Measurements from ENCODE around the gene LSM5. TPM values are rescaled to one million over a fixed set of nuclear protein-coding genes. Genes with fewer than 3 reads are reported as not detected.
"Not testable (repeated sequence)": the region's sequence is repeated elsewhere in the genome, so short reads cannot be mapped to it uniquely, and the experiment has no call there.

The LSM5 gene
- total and polyA plus RNA-seq, 4 donors, result 21.1 to 111 (median 39.5) TPM

- not testable (repeated sequence) for H3K27ac ChIP-seq (ENCODE audit: low read depth in 1 of 2, low read length in 2 of 2); H3K4me3 ChIP-seq (ENCODE audit: low read length in 2 of 2); DNase-seq; H3K9me3 ChIP-seq (ENCODE audit: control insufficient read depth, low read length); H3K27me3 ChIP-seq (ENCODE audit: control insufficient read depth in 1 of 2, insufficient read depth in 2 of 2, low read length in 1 of 2); H3K36me3 ChIP-seq (ENCODE audit: control insufficient read depth in 1 of 2, insufficient read depth in 2 of 2, low read length in 1 of 2); ATAC-seq (ENCODE audit: low FRiP score); H3K4me1 ChIP-seq (ENCODE audit: control insufficient read depth in 1 of 2, insufficient read depth in 2 of 2, low read length in 2 of 2)
- WGBS, 2 donors, result 85 to 87% methylated on average over 2 of the region's 2 CpGs
- intact Hi-C loops (cut with DNase I), result loop anchor here (5.0 to 10.0 kb wide), 6 partner anchors 38 to 1585 kb away; partner anchors contain the start of genes AQP1 (in 1 of the 2), BBS9 (in 1 of the 2), FKBP9 (in 1 of the 2) and NT5C3A (in 1 of the 2)
These were observed 9.6 kb upstream of the LSM5 start for GRCh38 chr7:32499755-32500154.

- H3K27ac ChIP-seq (ENCODE audit: low read depth in 1 of 2, low read length in 2 of 2), result peak overlapping the region in 1 of 2 donors; percentile 77
- H3K4me1 ChIP-seq (ENCODE audit: control insufficient read depth in 1 of 2, insufficient read depth in 2 of 2, low read length in 2 of 2), result peaks cover 3% of the 10 kb centered on the region in 2 donors
- ATAC-seq (ENCODE audit: low FRiP score) (no peak), DNase-seq (no peak)
- intact Hi-C loops (cut with DNase I), result loop anchor here (5.0 to 10.0 kb wide), 6 partner anchors 41 to 1581 kb away; partner anchors contain the start of genes AQP1 (in 1 of the 2), BBS9 (in 1 of the 2), FKBP9 (in 1 of the 2) and NT5C3A (in 1 of the 2)
- 5 to 7% methylated on average over 10 of the region's 10 CpGs for WGBS, 2 donors
- no peaks in the 10 kb centered on the region for H3K9me3 ChIP-seq (ENCODE audit: control insufficient read depth, low read length)
- no peaks in the 10 kb centered on the region for H3K36me3 ChIP-seq (ENCODE audit: control insufficient read depth in 1 of 2, insufficient read depth in 2 of 2, low read length in 1 of 2)
- no peaks in the 10 kb centered on the region for H3K27me3 ChIP-seq (ENCODE audit: control insufficient read depth in 1 of 2, insufficient read depth in 2 of 2, low read length in 1 of 2)
- peak overlapping the region; percentile 62 to 79 for H3K4me3 ChIP-seq (ENCODE audit: low read length in 2 of 2)
These were observed 6.1 kb upstream of the LSM5 start for GRCh38 chr7:32496052-32496813.

- H3K9me3 ChIP-seq (ENCODE audit: control insufficient read depth, low read length), result no peaks in the 10 kb centered on the region
- H3K27ac ChIP-seq (ENCODE audit: low read depth in 1 of 2, low read length in 2 of 2), result peak within 1 kb of the TSS; percentile 77 to 89
- intact Hi-C loops (cut with DNase I), result loop anchor here (5.0 to 10.0 kb wide), 6 partner anchors 42 to 1581 kb away; partner anchors contain the start of genes AQP1 (in 1 of the 2), BBS9 (in 1 of the 2), FKBP9 (in 1 of the 2) and NT5C3A (in 1 of the 2)
- DNase-seq (peak; percentile 99 to 100), ATAC-seq (ENCODE audit: low FRiP score) (peak; percentile 100)
- no peaks in the 10 kb centered on the region for H3K27me3 ChIP-seq (ENCODE audit: control insufficient read depth in 1 of 2, insufficient read depth in 2 of 2, low read length in 1 of 2)
- H3K4me3 ChIP-seq (ENCODE audit: low read length in 2 of 2), result peak within 1 kb of the TSS; percentile 79 to 93
- 0% methylated on average over 40 to 67 of the region's 67 CpGs for WGBS, 2 donors
- H3K4me1 ChIP-seq (ENCODE audit: control insufficient read depth in 1 of 2, insufficient read depth in 2 of 2, low read length in 2 of 2), result no peaks in the 10 kb centered on the region
- H3K36me3 ChIP-seq (ENCODE audit: control insufficient read depth in 1 of 2, insufficient read depth in 2 of 2, low read length in 1 of 2), result no peaks in the 10 kb centered on the region
These were observed 5.3 kb upstream of the LSM5 start, which contains the start of gene AVL9 for GRCh38 chr7:32495298-32496051. Gene AVL9, plus strand, starts transcription at chr7:32495489. Its CDS starts 221 bp downstream, at chr7:32495710.

GRCh38 chr7:32494946-32495297 is 4.7 kb upstream of the LSM5 start:
- ATAC-seq (ENCODE audit: low FRiP score) (no peak), DNase-seq (no peak)
- H3K27ac ChIP-seq (ENCODE audit: low read depth in 1 of 2, low read length in 2 of 2), result peak overlapping the region in 1 of 2 donors; percentile 45
- H3K4me1 ChIP-seq (ENCODE audit: control insufficient read depth in 1 of 2, insufficient read depth in 2 of 2, low read length in 2 of 2), result no peaks in the 10 kb centered on the region
- intact Hi-C loops (cut with DNase I), result loop anchor here (5.0 to 10.0 kb wide), 6 partner anchors 42 to 1580 kb away; partner anchors contain the start of genes AQP1 (in 1 of the 2), BBS9 (in 1 of the 2), FKBP9 (in 1 of the 2) and NT5C3A (in 1 of the 2)
- no peaks in the 10 kb centered on the region for H3K27me3 ChIP-seq (ENCODE audit: control insufficient read depth in 1 of 2, insufficient read depth in 2 of 2, low read length in 1 of 2)
- H3K4me3 ChIP-seq (ENCODE audit: low read length in 2 of 2), result peak overlapping the region; percentile 48 to 93
- H3K36me3 ChIP-seq (ENCODE audit: control insufficient read depth in 1 of 2, insufficient read depth in 2 of 2, low read length in 1 of 2), result no peaks in the 10 kb centered on the region
- no peaks in the 10 kb centered on the region for H3K9me3 ChIP-seq (ENCODE audit: control insufficient read depth, low read length)
- WGBS, 2 donors, result 0 to 1% methylated on average over 10 to 14 of the region's 14 CpGs

- 0 to 1% methylated on average over 9 of the region's 9 CpGs for WGBS, 2 donors
These were observed 423 bp downstream of the LSM5 start for GRCh38 chr7:32489788-32490126.

GRCh38 chr7:32481921-32482320 is 8.3 kb downstream of the LSM5 start:
- ATAC-seq (ENCODE audit: low FRiP score) (no peak), DNase-seq (no peak)
- Histone ChIP-seq H3K4me3 (ENCODE audit: low read length in 2 of 2) (no peak overlapping the region), H3K27me3 (ENCODE audit: control insufficient read depth in 1 of 2, insufficient read depth in 2 of 2, low read length in 1 of 2) (no peaks in the 10 kb centered on the region), H3K4me1 (ENCODE audit: control insufficient read depth in 1 of 2, insufficient read depth in 2 of 2, low read length in 2 of 2) (no peaks in the 10 kb centered on the region), H3K9me3 (ENCODE audit: control insufficient read depth, low read length) (no peaks in the 10 kb centered on the region), H3K27ac (ENCODE audit: low read depth in 1 of 2, low read length in 2 of 2) (no peak overlapping the region), H3K36me3 (ENCODE audit: control insufficient read depth in 1 of 2, insufficient read depth in 2 of 2, low read length in 1 of 2) (no peaks in the 10 kb centered on the region)
- intact Hi-C loops (cut with DNase I), result no loop called here
- 18% methylated on average over 3 of the region's 3 CpGs for WGBS, 2 donors

More at GRCh38 chr7:32489788-32490126, 423 bp downstream of the LSM5 start:
- Histone ChIP-seq H3K27me3 (ENCODE audit: control insufficient read depth in 1 of 2, insufficient read depth in 2 of 2, low read length in 1 of 2) (no peaks in the 10 kb centered on the region), H3K4me3 (ENCODE audit: low read length in 2 of 2) (peak overlapping the region; percentile 69 to 72), H3K27ac (ENCODE audit: low read depth in 1 of 2, low read length in 2 of 2) (peak overlapping the region in 1 of 2 donors; percentile 69), H3K4me1 (ENCODE audit: control insufficient read depth in 1 of 2, insufficient read depth in 2 of 2, low read length in 2 of 2) (peaks cover 0 to 4% of the 10 kb centered on the region in 2 donors), H3K36me3 (ENCODE audit: control insufficient read depth in 1 of 2, insufficient read depth in 2 of 2, low read length in 1 of 2) (peaks cover 0 to 2% of the 10 kb centered on the region in 2 donors), H3K9me3 (ENCODE audit: control insufficient read depth, low read length) (no peaks in the 10 kb centered on the region)
- ATAC-seq (ENCODE audit: low FRiP score) (no peak), DNase-seq (no peak)
- intact Hi-C loops (cut with DNase I), result loop anchor here (2.0 to 10.0 kb wide), 5 partner anchors 239 to 1575 kb away; partner anchors contain the start of genes AQP1 (in 1 of the 2), BBS9 (in 1 of the 2) and NT5C3A (in 1 of the 2)

- WGBS, 2 donors, result 69 to 75% methylated on average over 1 of the region's 1 CpG
- intact Hi-C loops (cut with DNase I), result no loop called here
- H3K27ac ChIP-seq (ENCODE audit: low read depth in 1 of 2, low read length in 2 of 2), result no peak overlapping the region
- H3K36me3 ChIP-seq (ENCODE audit: control insufficient read depth in 1 of 2, insufficient read depth in 2 of 2, low read length in 1 of 2), result no peaks in the 10 kb centered on the region
- H3K4me1 ChIP-seq (ENCODE audit: control insufficient read depth in 1 of 2, insufficient read depth in 2 of 2, low read length in 2 of 2), result no peaks in the 10 kb centered on the region
- H3K27me3 ChIP-seq (ENCODE audit: control insufficient read depth in 1 of 2, insufficient read depth in 2 of 2, low read length in 1 of 2), result no peaks in the 10 kb centered on the region
- H3K4me3 ChIP-seq (ENCODE audit: low read length in 2 of 2), result no peak overlapping the region
- H3K9me3 ChIP-seq (ENCODE audit: control insufficient read depth, low read length), result no peaks in the 10 kb centered on the region
- ATAC-seq (ENCODE audit: low FRiP score) (no peak), DNase-seq (no peak)
These were observed 9.0 kb downstream of the LSM5 start for GRCh38 chr7:32481176-32481575.

GRCh38 chr7:32479574-32480200 is 10.5 kb downstream of the LSM5 start:
- Histone ChIP-seq H3K27me3 (ENCODE audit: control insufficient read depth in 1 of 2, insufficient read depth in 2 of 2, low read length in 1 of 2) (no peaks in the 10 kb centered on the region), H3K9me3 (ENCODE audit: control insufficient read depth, low read length) (no peaks in the 10 kb centered on the region), H3K4me3 (ENCODE audit: low read length in 2 of 2) (no peak overlapping the region), H3K4me1 (ENCODE audit: control insufficient read depth in 1 of 2, insufficient read depth in 2 of 2, low read length in 2 of 2) (no peaks in the 10 kb centered on the region), H3K36me3 (ENCODE audit: control insufficient read depth in 1 of 2, insufficient read depth in 2 of 2, low read length in 1 of 2) (no peaks in the 10 kb centered on the region), H3K27ac (ENCODE audit: low read depth in 1 of 2, low read length in 2 of 2) (no peak overlapping the region)
- intact Hi-C loops (cut with DNase I), result loop anchor here in 1 of 2 donors (2.0 kb wide), 1 partner anchor 269 kb away; no protein-coding TSS in a partner anchor
- WGBS, 2 donors, result 82 to 84% methylated on average over 2 of the region's 2 CpGs
- no peak for DNase-seq
- ATAC-seq (ENCODE audit: low FRiP score), result no peak

Measured in aorta (tissue), 5 donors.